Hepatocyte (in vitro differentiated cells): ENCODE data around the gene ZNF462. TPM values are rescaled to one million over a fixed set of nuclear protein-coding genes. Genes with fewer than 3 reads are reported as not detected.

Experiments used
- DNase-seq: peaks from one replicate; pipeline ENCODE4 v3.0.0-alpha.2; 2016; ENCODE audit warnings: low spot score
- H2AFZ ChIP-seq: fragments of 200-600 bp; sonication (generic); 2 replicates; pipeline ENCODE4 v1.6.0; 2016; ENCODE audit warnings: antibody characterized with exemption, mild to moderate bottlenecking
- H3K27ac ChIP-seq: fragments of 200-600 bp; sonication (generic); 2 replicates; pipeline ENCODE4 v1.5.1; 2016; ENCODE audit warnings: mild to moderate bottlenecking
- H3K27me3 ChIP-seq: fragments of 200-600 bp; sonication (generic); 2 replicates; pipeline ENCODE4 v1.6.1; 2016
- H3K36me3 ChIP-seq: fragments of 200-600 bp; sonication (generic); replicated peaks from 2 replicates; pipeline ENCODE4 v1.5.1; 2016; ENCODE audit warnings: low read depth; ENCODE audit not compliant: insufficient read depth
- H3K4me1 ChIP-seq: fragments of 200-600 bp; sonication (generic); 2 replicates; pipeline ENCODE4 v1.5.1; 2016; ENCODE audit warnings: mild to moderate bottlenecking, moderate library complexity; ENCODE audit not compliant: insufficient read depth
- H3K4me2 ChIP-seq: fragments of 200-600 bp; sonication (generic); 2 replicates; pipeline ENCODE4 v1.6.0; 2016
- H3K4me3 ChIP-seq: fragments of 200-600 bp; sonication (generic); 2 replicates; pipeline ENCODE4 v1.5.1; 2016; ENCODE audit warnings: mild to moderate bottlenecking
- H3K79me2 ChIP-seq: fragments of 200-600 bp; sonication (generic); 2 replicates; pipeline ENCODE4 v1.6.0; 2017; ENCODE audit warnings: mild to moderate bottlenecking
- H3K9me2 ChIP-seq: fragments of 200-600 bp; sonication (generic); replicated peaks from 2 replicates; pipeline ENCODE4 v1.6.0; 2017; ENCODE audit warnings: mild to moderate bottlenecking; ENCODE audit not compliant: insufficient read depth
- H3K9me3 ChIP-seq: fragments of 200-600 bp; sonication (generic); 2 replicates; pipeline ENCODE4 v1.5.1; 2016; ENCODE audit warnings: low read depth, mild to moderate bottlenecking
- H4K20me1 ChIP-seq: fragments of 200-600 bp; sonication (generic); 2 replicates; pipeline ENCODE4 v1.6.0; 2016; ENCODE audit warnings: mild to moderate bottlenecking; ENCODE audit not compliant: insufficient read depth, poor library complexity, severe bottlenecking
- CTCF ChIP-seq: fragments of 200-600 bp; sonication (generic); IDR thresholded peaks from 2 replicates; pipeline ENCODE4 v1.5.1; 2016; ENCODE audit warnings: antibody characterized with exemption, mild to moderate bottlenecking; ENCODE audit not compliant: poor library complexity
- EZH2 ChIP-seq: fragments of 200-600 bp; sonication (generic); IDR thresholded peaks from 2 replicates; pipeline ENCODE4 v1.6.1; 2016; ENCODE audit warnings: antibody characterized with exemption, mild to moderate bottlenecking, borderline replicate concordance
- EZH2phosphoT487 ChIP-seq: fragments of 200-600 bp; sonication (generic); IDR thresholded peaks from one replicate; pipeline ENCODE4 v1.6.1; 2018; ENCODE audit warnings: antibody characterized with exemption, mild to moderate bottlenecking, low read depth, moderate library complexity; ENCODE audit not compliant: unreplicated experiment, severe bottlenecking
- WGBS: methylation state at CpG from one replicate; pipeline ENCODE4 v1.1.6; 2016; ENCODE audit warnings: low lambda C conversion rate; ENCODE audit errors: missing lambda C conversion rate; 5-methylcytosine and 5-hydroxymethylcytosine counted together
- polyA plus RNA-seq: library from polyadenylated mRNA; unstranded; fragments of >200 nt; fragmentation: Nextera tagmentation; extraction: Ambion mirVana; gene quantifications from 2 replicates; pipeline ENCODE4 v1.2.1, GENCODE V29; 2016
- total RNA-seq: library from RNA; depleted of rRNA; stranded (reverse); fragments of >200 nt; gene quantifications from 2 replicates; pipeline ENCODE4 v1.2.3, GENCODE V29; 2014

Gene ZNF462
- total and polyA plus RNA-seq, 2 experiments from 2014 or later: 7.8 to 27.5 TPM

GRCh38 chr9:106932178-106932577 lies 69.2 kb downstream of the ZNF462 start:
- DNase-seq: no peak
- no peaks in the 10 kb centered on the region for H3K27me3 ChIP-seq
- H2AFZ ChIP-seq: no peak overlapping the region
- H4K20me1 ChIP-seq: no peaks in the 10 kb centered on the region
- H3K9me2 ChIP-seq: no peaks in the 10 kb centered on the region
- 95% methylated on average over 10 of the region's 10 CpGs for WGBS
- no peak overlapping the region for H3K4me3 ChIP-seq
- H3K9me3 ChIP-seq: no peaks in the 10 kb centered on the region
- peak overlapping the region; percentile 54 for H3K27ac ChIP-seq
- peaks cover 11% of the 10 kb centered on the region for H3K4me1 ChIP-seq
- TF ChIP-seq EZH2 (no peak), EZH2phosphoT487 (no peak), CTCF (no peak)
- no peak overlapping the region for H3K4me2 ChIP-seq
- no peaks in the 10 kb centered on the region for H3K36me3 ChIP-seq
- peaks cover 22% of the 10 kb centered on the region for H3K79me2 ChIP-seq

- H3K4me3 ChIP-seq: no peak overlapping the region
- H2AFZ ChIP-seq: no peak overlapping the region
- TF ChIP-seq EZH2phosphoT487 (no peak), EZH2 (no peak), CTCF (no peak)
- peaks cover 17% of the 10 kb centered on the region for H3K79me2 ChIP-seq
- no peaks in the 10 kb centered on the region for H3K9me2 ChIP-seq
- no peaks in the 10 kb centered on the region for H3K9me3 ChIP-seq
- H3K27ac ChIP-seq: peak overlapping the region; percentile 54
- no peak for DNase-seq
- no peaks in the 10 kb centered on the region for H3K36me3 ChIP-seq
- peaks cover 11% of the 10 kb centered on the region for H3K4me1 ChIP-seq
- 93% methylated on average over 3 of the region's 3 CpGs for WGBS
- H3K4me2 ChIP-seq: no peak overlapping the region
- no peaks in the 10 kb centered on the region for H3K27me3 ChIP-seq
- no peaks in the 10 kb centered on the region for H4K20me1 ChIP-seq
Observed at GRCh38 chr9:106932675-106933074, 69.7 kb downstream of the ZNF462 start.

- Histone ChIP-seq H3K4me3 (no peak overlapping the region), H3K4me2 (no peak overlapping the region), H3K9me2 (no peaks in the 10 kb centered on the region), H2AFZ (no peak overlapping the region), H3K79me2 (peaks cover 13% of the 10 kb centered on the region), H3K27ac (no peak overlapping the region), H3K27me3 (no peaks in the 10 kb centered on the region), H3K4me1 (peaks cover 11% of the 10 kb centered on the region), H3K9me3 (no peaks in the 10 kb centered on the region), H4K20me1 (no peaks in the 10 kb centered on the region), H3K36me3 (no peaks in the 10 kb centered on the region)
- no peak for DNase-seq
- TF ChIP-seq CTCF: no peak
- no peak for TF ChIP-seq EZH2
- TF ChIP-seq EZH2phosphoT487: no peak
- WGBS: 86% methylated on average over 2 of the region's 2 CpGs
Observed at GRCh38 chr9:106933470-106933869, 70.5 kb downstream of the ZNF462 start.
